Panc1 (cell line): Measurements from ENCODE around the gene ORC4. TPM values are rescaled to one million over a fixed set of nuclear protein-coding genes. Genes with fewer than 3 reads are reported as not detected.

Source experiments
- ATAC-seq: fragments of 200-7000 bp; cut with Tn5 transposase; 2 replicates; pipeline ENCODE4 v1.9.1; 2020; ENCODE audit warnings: mild to moderate bottlenecking, moderate library complexity
- BruUV-seq: library from RNA; stranded (reverse); fragments of 400-500 nt; replicated peaks from 2 replicates; lab custom pipeline; 2021; lab: Mats Ljungman, UMichigan
- CTCF ChIA-PET: fragments of 300-600 bp; sonication (Branson Sonifier 250); formaldehyde crosslinking; loops from one replicate; lab custom pipeline; 2022; ENCODE audit warnings: antibody characterized with exemption; lab: Charles Lee
- POLR2A ChIA-PET: fragments of 300-600 bp; sonication (Branson Sonifier 250); formaldehyde crosslinking; loops from one replicate; lab custom pipeline; 2022; ENCODE audit warnings: antibody characterized with exemption; lab: Charles Lee
- DNase-seq: peaks from one replicate; pipeline ENCODE4 v3.0.0-alpha.2; 2010; ENCODE audit warnings: low read depth, low spot score
- H3K27ac ChIP-seq: 2 replicates; pipeline ENCODE4 v1.5.1; 2011; ENCODE audit warnings: mild to moderate bottlenecking, low read length, inconsistent platforms
- H3K27me3 ChIP-seq: fragments of 200-500 bp; sonication (Bioruptor generic); 2 replicates; pipeline ENCODE4 v1.6.0; 2014; ENCODE audit warnings: low read length, inconsistent platforms; ENCODE audit not compliant: control insufficient read depth, insufficient read depth
- H3K36me3 ChIP-seq: fragments of 200-500 bp; sonication (Bioruptor generic); 2 replicates; pipeline ENCODE4 v1.5.1; 2014; ENCODE audit warnings: inconsistent platforms, mild to moderate bottlenecking, low read length, moderate library complexity; ENCODE audit not compliant: control insufficient read depth, insufficient read depth
- H3K4me1 ChIP-seq: 2 replicates; pipeline ENCODE4 v1.5.1; 2011; ENCODE audit warnings: inconsistent platforms, mild to moderate bottlenecking, low read length, moderate library complexity; ENCODE audit not compliant: control insufficient read depth, insufficient read depth
- H3K4me3 ChIP-seq, 2 experiments: 2 replicates each; pipeline ENCODE4 v1.5.1; 2011 to 2012; ENCODE audit warnings: low read depth in 2 of 2, low read length in 2 of 2, mild to moderate bottlenecking in 2 of 2, inconsistent platforms in 1 of 2, moderate library complexity in 1 of 2
- H3K9me3 ChIP-seq: fragments of 200-500 bp; sonication (Bioruptor generic); 2 replicates; pipeline ENCODE4 v1.5.1; 2014; ENCODE audit warnings: low read depth, mild to moderate bottlenecking, inconsistent platforms, low read length, moderate library complexity; ENCODE audit not compliant: control insufficient read depth, insufficient read depth
- CTCF ChIP-seq: fragments of 450-650 bp; IDR thresholded peaks from 2 replicates; pipeline ENCODE4 v1.5.1; 2017; ENCODE audit warnings: mild to moderate bottlenecking
- POLR2AphosphoS5 ChIP-seq: IDR thresholded peaks from 2 replicates; pipeline ENCODE4 v1.6.1; 2012; ENCODE audit warnings: mild to moderate bottlenecking, low read depth, low read length, moderate library complexity
- REST ChIP-seq, 2 experiments: IDR thresholded peaks; 2 replicates each; pipeline ENCODE4 v1.6.1; 2011 to 2012; ENCODE audit warnings: low read depth in 2 of 2, control low read depth in 1 of 2, low read length in 1 of 2, mild to moderate bottlenecking in 1 of 2, moderate library complexity in 1 of 2; ENCODE audit not compliant: insufficient read depth in 1 of 2
- SIN3A ChIP-seq: IDR thresholded peaks from 2 replicates; pipeline ENCODE4 v1.6.1; 2012; ENCODE audit warnings: low read depth, mild to moderate bottlenecking, low read length, moderate library complexity, borderline replicate concordance; ENCODE audit not compliant: insufficient read depth
- TCF7L2 ChIP-seq: IDR thresholded peaks from 2 replicates; pipeline ENCODE4 v1.6.1; 2011; ENCODE audit warnings: mild to moderate bottlenecking, low read depth, low read length, inconsistent platforms
- in situ Hi-C: cut with HindIII; loops from 2 replicates; pipeline ENCODE4 v1.10.0; 2016; ENCODE audit warnings: low sequenced_read_pairs, low pct_unique_long_range_greater_than_20kb
- intact Hi-C: fragments of 100-400 bp; cut with micrococcal nuclease; formaldehyde crosslinking; loops from one replicate; pipeline ENCODE4 v1.10.0; 2022; ENCODE audit not compliant: unreplicated experiment
- total RNA-seq: library from RNA; stranded (reverse); gene quantifications from one replicate; pipeline ENCODE4 v1.2.1, GENCODE V29; 2021; ENCODE audit not compliant: unreplicated experiment

ORC4 gene
- total RNA-seq, 1 experiment from 2014 or later, result 43.3 TPM

- Histone ChIP-seq H3K27me3 (no peaks in the 10 kb centered on the region), H3K4me1 (peaks cover 24% of the 10 kb centered on the region; the same call in 1 of the 2 replicates), H3K9me3 (no peaks in the 10 kb centered on the region), H3K36me3 (peaks cover 2% of the 10 kb centered on the region; the same call in 1 of the 2 replicates), H3K27ac (peak within 1 kb of the TSS; percentile 96), H3K4me3 (peak within 1 kb of the TSS; percentile 93 to 98)
- in situ Hi-C loops, result no loop called here
- peak; percentile 48 for ATAC-seq
- ChIA-PET POLR2A (interaction anchor here (0.6 to 0.7 kb wide), 3 partner anchors 48 to 733 kb away, joined by 3 to 10 read pairs (median 4); no protein-coding TSS in a partner anchor), CTCF (interaction anchor here (0.6 to 1.2 kb wide), 11 partner anchors 17 to 1792 kb away, joined by 3 to 11 read pairs (median 4); no protein-coding TSS in a partner anchor)
- peak; percentile 2 for DNase-seq
- no peak for TF ChIP-seq SIN3A
- no peak for TF ChIP-seq POLR2AphosphoS5
- no peak for TF ChIP-seq REST (IDR thresholded peaks at IDR 0.05; ENCODE audit: insufficient read depth in 1 of 2, low read depth in 2 of 2, low read length in 1 of 2)
- no peak for TF ChIP-seq CTCF
- no peak for TF ChIP-seq TCF7L2
- intact Hi-C loops, result no loop called here
- BruUV-seq, result no TSS peak
Measured at GRCh38 chr2:148021059-148021861, 723 bp upstream of the ORC4 start, which contains the start of gene MBD5. TSS of gene MBD5 (plus strand) at chr2:148021091.

GRCh38 chr2:148014616-148015015 is 5.9 kb downstream of the ORC4 start:
- Histone ChIP-seq H3K4me3 (no peak overlapping the region), H3K27ac (no peak overlapping the region), H3K27me3 (no peaks in the 10 kb centered on the region), H3K4me1 (peaks cover 10% of the 10 kb centered on the region; the same call in 1 of the 2 replicates), H3K9me3 (peaks cover 1% of the 10 kb centered on the region; the same call in 1 of the 2 replicates), H3K36me3 (no peaks in the 10 kb centered on the region)
- intact Hi-C loops (no loop called here), in situ Hi-C loops (no loop called here)
- DNase-seq, result no peak
- TF ChIP-seq REST (IDR thresholded peaks at IDR 0.05; ENCODE audit: insufficient read depth in 1 of 2, low read depth in 2 of 2, low read length in 1 of 2), result no peak
- no peak for TF ChIP-seq CTCF
- no peak for TF ChIP-seq TCF7L2
- TF ChIP-seq SIN3A, result no peak
- no peak for TF ChIP-seq POLR2AphosphoS5
- CTCF ChIA-PET, result no interaction called here
- POLR2A ChIA-PET, result no interaction called here
- BruUV-seq, result no TSS peak
- no peak for ATAC-seq
